ENCODE results near the gene DYNLT2B.

DNA sequence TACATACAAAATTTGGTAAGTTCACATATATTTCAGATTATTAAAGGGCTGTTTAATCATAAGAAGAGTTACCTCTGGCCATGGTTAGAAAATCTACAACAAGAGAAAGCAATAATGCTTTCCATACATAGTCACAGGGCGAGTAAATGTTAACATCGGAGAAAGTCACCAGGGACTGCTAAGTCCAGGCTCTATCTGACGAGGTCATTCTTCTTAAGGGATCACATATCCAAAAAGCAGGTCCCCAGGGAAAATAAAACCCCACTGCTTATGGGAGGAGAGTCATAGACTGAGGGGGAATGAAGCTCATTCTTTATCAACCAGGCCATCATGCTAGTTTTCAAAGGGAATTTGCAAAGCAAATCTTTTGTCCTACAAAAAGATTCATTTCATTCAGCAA, 33.6 kb downstream of the DYNLT2B start:
- TF ChIP-seq CTCF (conservative IDR thresholded peaks at IDR 0.05 in 1 of 2, IDR thresholded peaks at IDR 0.05 in 1 of 2; ENCODE audit: low read depth in 1 of 2, low read length in 2 of 2), result no peak
- no peak for TF ChIP-seq EZH2 (IDR thresholded peaks at IDR 0.05; ENCODE audit: low read length, missing control alignments)
